ENCODE measurements around the gene SEMA3G.

The SEMA3G gene

DNA sequence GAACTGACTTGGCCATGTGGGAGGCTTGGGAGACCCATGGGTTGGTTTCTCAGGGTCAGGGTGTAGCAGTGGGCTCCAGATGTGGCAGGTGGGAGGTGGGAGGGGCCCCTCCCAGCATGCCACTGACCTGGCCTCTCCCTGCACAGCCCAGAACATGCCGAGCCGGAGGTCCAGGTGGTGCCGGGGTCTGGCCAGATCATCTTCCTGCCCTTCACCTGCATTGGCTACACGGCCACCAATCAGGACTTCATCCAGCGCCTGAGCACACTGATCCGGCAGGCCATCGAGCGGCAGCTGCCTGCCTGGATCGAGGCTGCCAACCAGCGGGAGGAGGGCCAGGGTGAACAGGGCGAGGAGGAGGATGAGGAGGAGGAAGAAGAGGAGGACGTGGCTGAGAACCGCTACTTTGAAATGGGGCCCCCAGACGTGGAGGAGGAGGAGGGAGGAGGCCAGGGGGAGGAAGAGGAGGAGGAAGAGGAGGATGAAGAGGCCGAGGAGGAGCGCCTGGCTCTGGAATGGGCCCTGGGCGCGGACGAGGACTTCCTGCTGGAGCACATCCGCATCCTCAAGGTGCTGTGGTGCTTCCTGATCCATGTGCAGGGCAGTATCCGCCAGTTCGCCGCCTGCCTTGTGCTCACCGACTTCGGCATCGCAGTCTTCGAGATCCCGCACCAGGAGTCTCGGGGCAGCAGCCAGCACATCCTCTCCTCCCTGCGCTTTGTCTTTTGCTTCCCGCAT lies 42.3 kb upstream of the SEMA3G start:
- H3K36me3 ChIP-seq (ENCODE audit: control insufficient read depth, low read length): peaks cover 61% of the 10 kb centered on the region
- H3K4me1 ChIP-seq (ENCODE audit: control insufficient read depth, low read length): no peaks in the 10 kb centered on the region
- TF ChIP-seq, protein P1, sequence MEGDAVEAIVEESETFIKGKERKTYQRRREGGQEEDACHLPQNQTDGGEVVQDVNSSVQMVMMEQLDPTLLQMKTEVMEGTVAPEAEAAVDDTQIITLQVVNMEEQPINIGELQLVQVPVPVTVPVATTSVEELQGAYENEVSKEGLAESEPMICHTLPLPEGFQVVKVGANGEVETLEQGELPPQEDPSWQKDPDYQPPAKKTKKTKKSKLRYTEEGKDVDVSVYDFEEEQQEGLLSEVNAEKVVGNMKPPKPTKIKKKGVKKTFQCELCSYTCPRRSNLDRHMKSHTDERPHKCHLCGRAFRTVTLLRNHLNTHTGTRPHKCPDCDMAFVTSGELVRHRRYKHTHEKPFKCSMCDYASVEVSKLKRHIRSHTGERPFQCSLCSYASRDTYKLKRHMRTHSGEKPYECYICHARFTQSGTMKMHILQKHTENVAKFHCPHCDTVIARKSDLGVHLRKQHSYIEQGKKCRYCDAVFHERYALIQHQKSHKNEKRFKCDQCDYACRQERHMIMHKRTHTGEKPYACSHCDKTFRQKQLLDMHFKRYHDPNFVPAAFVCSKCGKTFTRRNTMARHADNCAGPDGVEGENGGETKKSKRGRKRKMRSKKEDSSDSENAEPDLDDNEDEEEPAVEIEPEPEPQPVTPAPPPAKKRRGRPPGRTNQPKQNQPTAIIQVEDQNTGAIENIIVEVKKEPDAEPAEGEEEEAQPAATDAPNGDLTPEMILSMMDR (IDR thresholded peaks at IDR 0.05; ENCODE audit: low read depth, low read length, poor library complexity, severe bottlenecking): no peak
- TF ChIP-seq EZH2phosphoT487 (IDR thresholded peaks at IDR 0.05; ENCODE audit: borderline replicate concordance, low read length): no peak
- no peaks in the 10 kb centered on the region for H3K9me2 ChIP-seq (replicated peaks; ENCODE audit: control insufficient read depth, low read length)
- H4K20me1 ChIP-seq (ENCODE audit: control insufficient read depth, insufficient read depth, low read depth, low read length): no peaks in the 10 kb centered on the region
- no peaks in the 10 kb centered on the region for H3K79me2 ChIP-seq (ENCODE audit: control insufficient read depth, low read length)
- no peak overlapping the region for H3K4me3 ChIP-seq (ENCODE audit: low read length)
- H3K27me3 ChIP-seq (ENCODE audit: control insufficient read depth, low read length): no peaks in the 10 kb centered on the region
- H3K27ac ChIP-seq (ENCODE audit: low read depth, low read length): no peak overlapping the region
- no peaks in the 10 kb centered on the region for H3K9me3 ChIP-seq (ENCODE audit: control insufficient read depth, insufficient read depth, low read length)
- H3F3A ChIP-seq (ENCODE audit: control insufficient read depth, insufficient read depth): no peaks in the 10 kb centered on the region
- no peak overlapping the region for H3K4me2 ChIP-seq (ENCODE audit: low read length)

DNA sequence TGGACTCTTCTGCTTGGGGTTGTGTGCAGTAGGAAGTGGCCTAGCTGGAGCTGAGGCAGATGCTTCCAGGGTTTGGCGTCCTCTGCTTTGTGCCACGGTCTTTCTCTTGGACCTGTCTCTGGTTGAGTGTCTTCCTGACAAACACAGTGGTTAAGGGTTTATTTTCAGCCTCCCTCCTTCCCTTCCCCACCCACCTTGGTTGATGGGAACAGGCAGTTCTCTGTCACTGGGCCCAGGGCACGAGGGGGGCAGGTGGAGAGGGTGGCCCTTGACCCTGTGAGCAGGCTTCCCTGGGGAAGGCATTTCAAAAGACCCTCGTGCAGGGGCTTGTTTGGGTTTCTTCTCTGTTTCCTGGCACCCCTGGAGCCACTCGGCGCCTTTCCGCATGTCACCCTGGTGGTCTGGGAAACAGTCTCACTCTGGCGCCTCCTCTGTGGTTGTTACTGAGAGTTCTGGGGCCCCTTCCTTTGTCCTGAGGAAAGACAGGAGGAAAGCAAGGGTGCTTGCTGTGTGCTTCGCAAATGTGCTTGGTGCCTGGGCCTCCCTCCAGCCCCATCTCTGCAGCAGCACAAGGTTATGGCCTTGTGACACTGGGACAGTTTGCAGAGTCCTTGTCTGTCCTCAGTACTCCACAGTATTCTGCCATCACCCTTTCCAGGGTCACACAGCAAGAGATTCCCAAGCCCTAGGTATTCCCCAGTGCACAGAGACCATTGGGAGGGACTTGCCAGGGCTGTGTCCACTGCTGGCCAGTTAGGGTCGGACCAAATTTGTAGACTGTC lies 40.0 kb upstream of the SEMA3G start:
- Histone ChIP-seq H3K27ac (ENCODE audit: low read depth, low read length) (no peak overlapping the region), H4K20me1 (ENCODE audit: control insufficient read depth, insufficient read depth, low read depth, low read length) (no peaks in the 10 kb centered on the region), H3K4me1 (ENCODE audit: control insufficient read depth, low read length) (no peaks in the 10 kb centered on the region), H3K9me2 (replicated peaks; ENCODE audit: control insufficient read depth, low read length) (no peaks in the 10 kb centered on the region), H3K4me2 (ENCODE audit: low read length) (no peak overlapping the region), H3K9me3 (ENCODE audit: control insufficient read depth, insufficient read depth, low read length) (no peaks in the 10 kb centered on the region), H3K27me3 (ENCODE audit: control insufficient read depth, low read length) (no peaks in the 10 kb centered on the region), H3K79me2 (ENCODE audit: control insufficient read depth, low read length) (no peaks in the 10 kb centered on the region), H3K36me3 (ENCODE audit: control insufficient read depth, low read length) (peaks cover 60% of the 10 kb centered on the region), H3K4me3 (ENCODE audit: low read length) (no peak overlapping the region), H3F3A (ENCODE audit: control insufficient read depth, insufficient read depth) (no peaks in the 10 kb centered on the region)
- TF ChIP-seq EZH2phosphoT487 (IDR thresholded peaks at IDR 0.05; ENCODE audit: borderline replicate concordance, low read length): no peak
- TF ChIP-seq, protein P1 (IDR thresholded peaks at IDR 0.05; ENCODE audit: low read depth, low read length, poor library complexity, severe bottlenecking): no peak

DNA sequence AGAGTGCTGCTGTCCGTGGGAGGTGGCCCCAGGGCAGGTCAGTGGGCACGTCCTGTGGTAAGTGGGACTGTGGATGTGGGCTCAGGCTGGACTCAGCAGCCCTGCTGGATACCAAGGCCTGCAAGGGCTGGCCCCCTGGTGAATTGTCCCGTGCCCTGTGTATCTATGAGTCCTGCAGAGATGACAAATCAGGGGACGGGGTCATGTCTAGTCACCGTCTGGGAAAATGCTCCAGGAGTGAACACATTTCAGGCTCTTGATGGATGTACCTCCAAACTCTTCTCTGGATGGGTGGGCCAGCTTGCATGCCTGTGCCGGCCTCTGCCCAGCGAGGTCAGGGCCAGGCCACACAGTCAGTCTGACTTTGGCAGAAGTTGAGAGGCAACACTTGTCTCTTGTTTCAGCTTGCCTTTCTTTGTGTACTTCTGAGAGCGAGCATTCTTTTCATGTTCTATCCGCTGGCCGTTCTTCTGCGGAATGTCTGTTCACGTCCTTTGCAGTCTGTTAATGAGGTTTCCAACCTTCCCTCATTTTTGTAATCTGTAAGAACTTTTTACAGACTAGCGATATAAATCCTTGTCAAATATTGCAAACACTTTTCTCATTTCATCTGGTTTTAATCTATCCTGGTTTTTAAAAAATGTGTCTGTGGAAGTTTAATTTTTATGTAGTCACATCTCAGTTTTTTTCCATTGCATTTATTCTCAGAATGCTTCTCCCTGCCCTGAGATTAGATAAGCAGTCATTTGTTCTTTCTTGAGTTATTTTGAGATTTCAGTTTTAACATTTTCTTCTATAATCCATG lies 38.9 kb upstream of the SEMA3G start:
- Histone ChIP-seq H3K4me1 (ENCODE audit: control insufficient read depth, low read length) (no peaks in the 10 kb centered on the region), H3K27ac (ENCODE audit: low read depth, low read length) (no peak overlapping the region), H3K9me3 (ENCODE audit: control insufficient read depth, insufficient read depth, low read length) (no peaks in the 10 kb centered on the region), H3K79me2 (ENCODE audit: control insufficient read depth, low read length) (no peaks in the 10 kb centered on the region), H3K36me3 (ENCODE audit: control insufficient read depth, low read length) (peaks cover 62% of the 10 kb centered on the region), H3K9me2 (replicated peaks; ENCODE audit: control insufficient read depth, low read length) (no peaks in the 10 kb centered on the region), H3K4me3 (ENCODE audit: low read length) (no peak overlapping the region), H3F3A (ENCODE audit: control insufficient read depth, insufficient read depth) (no peaks in the 10 kb centered on the region), H4K20me1 (ENCODE audit: control insufficient read depth, insufficient read depth, low read depth, low read length) (no peaks in the 10 kb centered on the region), H3K27me3 (ENCODE audit: control insufficient read depth, low read length) (no peaks in the 10 kb centered on the region), H3K4me2 (ENCODE audit: low read length) (no peak overlapping the region)
- TF ChIP-seq, protein P1 (IDR thresholded peaks at IDR 0.05; ENCODE audit: low read depth, low read length, poor library complexity, severe bottlenecking): no peak
- no peak for TF ChIP-seq EZH2phosphoT487 (IDR thresholded peaks at IDR 0.05; ENCODE audit: borderline replicate concordance, low read length)
